KG1 (cell line): ENCODE measurements around the gene ZCCHC14.
"Not testable (repeated sequence)": the region's sequence is repeated elsewhere in the genome, so short reads cannot be mapped to it uniquely, and the experiment has no call there.

Experiments
- DNase-seq: peaks from one replicate; lab custom pipeline; 2025; lab: John Stamatoyannopoulos, UW

ZCCHC14 gene

GRCh38 chr16:87382023-87382785 lies 110.6 kb downstream of the ZCCHC14 start:
- no peak for DNase-seq

DNA sequence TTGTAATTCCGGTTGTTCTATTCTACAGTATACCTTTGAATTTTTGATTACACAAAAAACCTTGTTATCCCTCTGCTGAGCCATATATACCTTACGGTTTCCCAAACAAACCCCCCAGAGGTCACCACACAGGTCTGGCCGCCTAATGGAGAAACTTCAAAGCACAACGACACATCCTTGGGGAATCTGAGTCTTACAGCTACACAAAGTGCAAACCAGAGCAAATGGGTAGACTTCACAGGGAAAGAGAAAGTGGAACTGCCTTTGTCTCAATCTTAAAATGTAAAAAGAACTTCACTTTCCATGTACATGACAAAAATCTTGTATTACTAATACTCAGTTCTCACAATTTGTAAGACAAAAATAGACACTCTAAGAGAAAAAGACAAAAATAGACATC lies 111.9 kb downstream of the ZCCHC14 start:
- DNase-seq, result no peak

GRCh38 chr16:87380403-87380802 lies 112.4 kb downstream of the ZCCHC14 start:
- DNase-seq, result no peak

- not testable (repeated sequence) for DNase-seq
Observed at GRCh38 chr16:87379312-87379752, 113.5 kb downstream of the ZCCHC14 start.

GRCh38 chr16:87376660-87377059 lies 116.2 kb downstream of the ZCCHC14 start:
- no peak for DNase-seq

GRCh38 chr16:87375426-87376135 lies 117.2 kb downstream of the ZCCHC14 start:
- DNase-seq, result no peak

DNA sequence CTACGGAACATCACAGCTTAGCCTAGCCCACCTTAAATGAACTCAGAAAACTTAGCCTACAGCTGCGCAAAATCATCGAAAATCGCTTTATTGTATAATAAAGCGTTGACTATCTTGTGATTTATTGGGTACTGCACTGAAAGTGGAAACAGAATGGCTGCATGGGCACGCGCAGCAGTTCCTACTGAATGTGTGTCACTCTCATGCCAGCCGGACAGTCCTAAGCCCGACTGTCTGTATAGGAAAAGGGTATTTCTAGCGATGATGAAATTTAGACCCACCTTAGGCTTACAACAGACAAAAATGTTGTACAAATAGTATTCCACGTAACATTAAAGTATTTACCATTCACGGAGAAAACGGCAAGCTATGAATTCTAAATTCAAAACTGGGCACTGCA lies 118.5 kb downstream of the ZCCHC14 start:
- no peak for DNase-seq

- no peak for DNase-seq
Observed at GRCh38 chr16:87372305-87372704, 120.5 kb downstream of the ZCCHC14 start.

GRCh38 chr16:87371261-87371866 lies 121.5 kb downstream of the ZCCHC14 start:
- no peak for DNase-seq

DNA sequence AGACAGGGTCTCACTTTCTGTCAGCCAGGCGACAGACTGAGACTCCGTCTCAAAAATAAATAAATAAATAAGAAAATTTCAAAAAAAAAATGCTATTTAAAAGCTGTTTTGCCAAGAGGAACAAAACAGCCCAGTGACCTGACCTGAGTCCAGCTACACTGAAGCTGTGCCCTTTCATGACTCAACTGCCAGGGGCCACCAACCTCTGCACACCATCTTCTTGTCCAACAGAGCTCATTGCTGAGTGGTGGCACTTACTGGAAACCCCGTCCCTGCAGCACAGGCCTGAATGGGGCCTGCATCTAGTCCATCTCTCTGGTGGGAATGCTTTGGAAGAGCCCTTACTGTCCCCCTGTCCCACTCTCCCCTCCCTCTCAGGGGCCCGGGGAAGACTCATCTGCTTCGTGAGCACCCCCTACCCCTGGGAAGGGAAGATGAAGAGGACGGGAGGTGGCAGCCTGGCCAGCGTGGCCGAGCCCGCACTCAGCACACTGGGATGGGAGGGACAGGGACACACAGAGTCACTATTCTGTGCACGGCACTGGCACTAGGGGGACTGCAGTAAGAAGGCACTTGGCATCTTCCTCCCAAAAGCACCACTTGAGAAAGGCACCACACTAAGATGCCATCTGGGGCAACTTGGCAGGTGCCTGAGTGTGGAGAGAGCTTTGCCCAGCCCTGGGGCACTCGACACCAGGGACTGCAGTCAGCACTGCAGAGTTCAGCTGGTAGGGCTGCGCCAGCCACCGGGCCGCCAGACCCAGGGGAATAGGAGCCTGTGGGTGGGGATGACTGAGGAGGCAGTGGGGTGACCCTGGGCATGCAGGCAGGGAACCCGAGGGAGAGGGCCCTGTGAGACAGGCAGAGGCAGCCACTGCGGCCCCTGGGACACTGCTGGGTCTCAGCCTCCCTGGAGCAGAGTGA lies 122.8 kb downstream of the ZCCHC14 start:
- DNase-seq, result no peak

GRCh38 chr16:87369117-87369765 lies 123.6 kb downstream of the ZCCHC14 start:
- DNase-seq, result no peak

GRCh38 chr16:87368029-87368770 lies 124.6 kb downstream of the ZCCHC14 start:
- no peak for DNase-seq

DNA sequence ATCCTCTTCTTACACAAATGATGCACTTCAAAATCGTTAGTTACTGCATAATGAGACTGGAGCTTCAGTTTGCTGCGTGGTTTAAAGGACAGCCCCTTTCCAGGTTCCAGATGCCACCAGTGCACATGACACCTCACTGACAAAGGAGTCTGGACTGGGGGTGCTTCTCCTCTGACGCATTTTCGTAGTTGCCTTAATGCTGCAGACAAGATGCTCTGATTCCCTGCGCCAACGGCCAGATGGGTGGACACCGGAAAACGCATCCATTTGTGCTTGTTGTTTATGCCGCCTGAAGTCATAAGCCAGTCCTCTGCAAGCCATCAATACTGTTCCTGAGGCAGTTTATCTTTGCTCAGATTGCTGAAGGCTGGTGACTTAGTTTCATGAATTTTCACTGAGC lies 125.3 kb downstream of the ZCCHC14 start:
- DNase-seq, result no peak

- no peak for DNase-seq
Observed at GRCh38 chr16:87366930-87367329, 125.9 kb downstream of the ZCCHC14 start.

- DNase-seq, result no peak
Observed at GRCh38 chr16:87366288-87366687, 126.5 kb downstream of the ZCCHC14 start.

DNA sequence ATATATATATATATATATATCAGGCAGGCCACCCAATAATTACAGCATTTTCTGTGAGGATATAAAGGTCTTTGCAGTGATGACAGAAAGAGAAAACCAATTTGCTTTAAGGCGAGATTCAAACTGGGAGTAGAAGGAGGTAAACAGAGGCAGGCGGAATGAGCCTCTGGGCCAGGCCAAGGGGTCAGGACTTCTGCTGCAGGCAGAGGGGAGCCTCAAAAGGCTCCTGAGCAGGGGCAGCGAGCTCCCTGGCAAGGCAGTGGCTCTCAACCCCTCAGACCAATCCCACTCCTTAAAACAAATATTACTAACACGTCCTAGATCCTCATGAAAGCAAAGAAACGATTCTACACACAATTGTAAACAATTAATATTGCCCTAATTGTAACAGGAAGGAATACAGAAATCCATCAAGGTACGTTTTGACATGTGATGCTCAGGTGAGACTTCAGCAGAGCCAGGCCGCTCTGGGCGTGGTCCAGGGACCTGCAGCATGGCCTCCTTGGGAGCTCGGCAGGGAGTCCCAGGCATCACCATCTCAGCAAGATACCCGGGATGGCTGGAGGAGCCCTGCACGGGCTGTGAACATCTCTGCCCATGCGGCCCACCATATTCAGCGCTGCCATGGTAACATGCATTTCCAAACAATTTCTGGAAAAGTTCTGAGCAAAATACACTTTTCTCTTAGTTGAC lies 127.7 kb downstream of the ZCCHC14 start:
- no peak for DNase-seq

DNA sequence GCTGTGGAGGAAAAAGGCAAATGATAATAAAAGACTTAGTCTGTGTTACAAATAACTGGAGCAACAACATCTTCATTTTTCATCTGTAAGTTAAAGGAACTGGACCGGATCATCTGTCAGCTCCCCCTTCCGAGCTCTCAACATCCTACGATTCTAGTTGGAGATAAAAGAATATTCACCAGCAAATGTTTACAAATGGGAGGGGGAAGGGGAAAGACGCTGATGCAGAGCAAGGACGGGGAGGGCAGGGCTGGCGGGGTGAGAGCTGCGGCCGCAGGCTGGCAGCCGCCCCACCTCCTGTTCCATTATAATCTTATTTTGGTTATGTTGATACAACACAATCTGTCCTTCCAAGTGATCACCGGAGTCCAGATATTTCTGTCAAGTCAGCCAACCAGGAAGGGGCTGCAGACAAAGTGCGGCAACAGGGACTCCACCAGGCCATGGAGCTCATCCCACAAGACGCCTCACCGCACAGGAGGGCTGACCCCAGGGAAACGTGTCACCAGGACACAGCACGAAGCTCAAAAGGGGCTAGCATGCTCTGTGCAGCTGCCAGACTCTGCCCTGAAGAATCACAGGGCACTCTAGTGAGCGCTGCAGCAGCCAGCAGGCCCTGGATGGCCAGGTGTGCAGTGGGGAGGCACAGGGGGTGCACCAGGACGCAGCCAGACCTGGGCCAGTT lies 128.9 kb downstream of the ZCCHC14 start:
- no peak for DNase-seq

- not testable (repeated sequence) for DNase-seq
Observed at GRCh38 chr16:87362828-87363559, 129.8 kb downstream of the ZCCHC14 start.
